PC-3 (cell line): Measurements from ENCODE around the gene HPS5. TPM values are rescaled to one million over a fixed set of nuclear protein-coding genes. Genes with fewer than 3 reads are reported as not detected.

Experiments
- ATAC-seq: fragments of 200-7000 bp; cut with Tn5 transposase; 2 replicates; pipeline ENCODE4 v1.9.1; 2020; ENCODE audit warnings: mild to moderate bottlenecking, moderate library complexity
- BruUV-seq: library from RNA; stranded (reverse); fragments of 400-500 nt; replicated peaks from 2 replicates; lab custom pipeline; 2021; lab: Mats Ljungman, UMichigan
- CTCF ChIA-PET: fragments of 300-600 bp; sonication (Branson Sonifier 250); formaldehyde crosslinking; loops from one replicate; lab custom pipeline; 2022; ENCODE audit warnings: antibody characterized with exemption; lab: Charles Lee
- POLR2A ChIA-PET: fragments of 300-600 bp; sonication (Branson Sonifier 250); formaldehyde crosslinking; loops from one replicate; lab custom pipeline; 2022; ENCODE audit warnings: antibody characterized with exemption; ENCODE audit not compliant: unreplicated experiment; lab: Charles Lee
- DNase-seq: peaks from one replicate; pipeline ENCODE4 v3.0.0-alpha.2; 2015
- H2AFZ ChIP-seq: fragments of 300-600 bp; sonication (generic); 2 replicates; pipeline ENCODE4 v1.6.0; 2016; ENCODE audit warnings: antibody characterized with exemption, low read length
- H3F3A ChIP-seq: fragments of 300-600 bp; sonication (generic); one replicate; pipeline ENCODE4 v1.6.0; 2017; ENCODE audit warnings: antibody characterized with exemption, low read length, control low read depth, mild to moderate bottlenecking; ENCODE audit not compliant: unreplicated experiment
- H3K27ac ChIP-seq: fragments of 300-600 bp; sonication (generic); 2 replicates; pipeline ENCODE4 v1.5.1; 2016; ENCODE audit warnings: mild to moderate bottlenecking, low read length
- H3K27me3 ChIP-seq: fragments of 300-600 bp; sonication (generic); 2 replicates; pipeline ENCODE4 v1.6.1; 2016; ENCODE audit warnings: low read length, mixed read lengths
- H3K36me3 ChIP-seq: fragments of 300-600 bp; sonication (generic); 2 replicates; pipeline ENCODE4 v1.6.1; 2016; ENCODE audit warnings: low read depth, mixed run types, low read length, mixed read lengths
- H3K4me1 ChIP-seq: fragments of 300-600 bp; sonication (generic); 2 replicates; pipeline ENCODE4 v1.5.1; 2016; ENCODE audit warnings: low read length; ENCODE audit not compliant: insufficient read depth
- H3K4me2 ChIP-seq: fragments of 300-600 bp; sonication (generic); 2 replicates; pipeline ENCODE4 v1.6.0; 2016; ENCODE audit warnings: low read length
- H3K4me3 ChIP-seq: fragments of 300-600 bp; sonication (generic); 2 replicates; pipeline ENCODE4 v1.5.1; 2016; ENCODE audit warnings: mild to moderate bottlenecking, low read length, mixed read lengths
- H3K79me2 ChIP-seq: fragments of 300-600 bp; sonication (generic); 2 replicates; pipeline ENCODE4 v1.6.1; 2017; ENCODE audit warnings: low read length, mixed read lengths
- H3K9ac ChIP-seq: fragments of 300-600 bp; sonication (generic); 2 replicates; pipeline ENCODE4 v1.6.0; 2016; ENCODE audit warnings: mild to moderate bottlenecking, low read length
- H3K9me2 ChIP-seq: fragments of 300-600 bp; sonication (generic); replicated peaks from 2 replicates; pipeline ENCODE4 v1.6.1; 2016; ENCODE audit warnings: mixed run types, low read length, mixed read lengths
- H3K9me3 ChIP-seq: fragments of 300-600 bp; sonication (generic); 2 replicates; pipeline ENCODE4 v1.6.1; 2016; ENCODE audit warnings: low read length, mixed read lengths
- H4K20me1 ChIP-seq: fragments of 300-600 bp; sonication (generic); 2 replicates; pipeline ENCODE4 v1.6.1; 2016; ENCODE audit warnings: low read length, mixed read lengths
- CTCF ChIP-seq: fragments of 300-600 bp; sonication (generic); conservative IDR thresholded peaks from 2 replicates; pipeline ENCODE4 v1.5.1; 2017; ENCODE audit warnings: antibody characterized with exemption, low read depth, mild to moderate bottlenecking, low read length
- EZH2 ChIP-seq: fragments of 300-600 bp; sonication (generic); IDR thresholded peaks from one replicate; pipeline ENCODE4 v1.6.1; 2017; ENCODE audit warnings: antibody characterized with exemption, mild to moderate bottlenecking, low read length; ENCODE audit not compliant: unreplicated experiment
- EZH2phosphoT487 ChIP-seq: fragments of 300-600 bp; sonication (generic); IDR thresholded peaks from 2 replicates; pipeline ENCODE4 v1.6.1; 2018; ENCODE audit warnings: mild to moderate bottlenecking, antibody characterized with exemption, low read length, borderline replicate concordance
- intact Hi-C: fragments of 100-400 bp; cut with micrococcal nuclease; formaldehyde crosslinking; loops from 2 replicates; pipeline ENCODE4 v1.9.0; 2023
- total RNA-seq: library from RNA; depleted of rRNA; stranded (reverse); fragments of >200 nt; gene quantifications from 2 replicates; pipeline ENCODE4 v1.2.3, GENCODE V29; 2014

Gene HPS5
- total RNA-seq, 1 experiment from 2014 or later = 15.2 TPM

GRCh38 chr11:18320617-18321016 is 1.3 kb downstream of the HPS5 start:
- Histone ChIP-seq H3K9ac (peak overlapping the region; percentile 99), H3K4me2 (peak overlapping the region; percentile 92), H3K9me3 (no peaks in the 10 kb centered on the region), H4K20me1 (0 out of 2 replicates have a peak, but pooled peaks cover 8% of the 10 kb centered on the region), H3K4me3 (peak overlapping the region; percentile 89), H3K79me2 (peaks cover 83% of the 10 kb centered on the region), H3K27ac (no peak overlapping the region), H3F3A (no peaks in the 10 kb centered on the region), H2AFZ (no peak overlapping the region), H3K4me1 (peaks cover 41% of the 10 kb centered on the region), H3K36me3 (no peaks in the 10 kb centered on the region; the same call in 1 of the 2 replicates), H3K27me3 (no peaks in the 10 kb centered on the region), H3K9me2 (no peaks in the 10 kb centered on the region)
- ChIA-PET CTCF (interaction anchor here (0.6 kb wide), 1 partner anchor 334 kb away, joined by 3 read pairs; no protein-coding TSS in a partner anchor), POLR2A (interaction anchor here (0.6 kb wide), 2 partner anchors 33 to 74 kb away, joined by 5 to 6 read pairs; partner anchors contain the start of gene LDHA)
- ATAC-seq (no peak), DNase-seq (no peak)
- TF ChIP-seq CTCF (no peak), EZH2 (no peak), EZH2phosphoT487 (no peak)
- intact Hi-C loops = loop anchor here (1.0 to 10.0 kb wide), 3 partner anchors 76 to 174 kb away; partner anchors contain the start of gene SAA2
- BruUV-seq = no TSS peak

GRCh38 chr11:18319914-18320313 is 2.0 kb downstream of the HPS5 start:
- Histone ChIP-seq H3K4me1 (peaks cover 36% of the 10 kb centered on the region), H3K9me2 (no peaks in the 10 kb centered on the region), H3K4me3 (peak overlapping the region; percentile 89), H4K20me1 (0 out of 2 replicates have a peak, but pooled peaks cover 7% of the 10 kb centered on the region), H3K36me3 (no peaks in the 10 kb centered on the region; the same call in 1 of the 2 replicates), H3K9ac (no peak overlapping the region), H3K9me3 (no peaks in the 10 kb centered on the region), H3F3A (no peaks in the 10 kb centered on the region), H3K27me3 (no peaks in the 10 kb centered on the region), H3K79me2 (peaks cover 80% of the 10 kb centered on the region), H3K4me2 (peak overlapping the region; percentile 92), H2AFZ (no peak overlapping the region), H3K27ac (no peak overlapping the region)
- no TSS peak for BruUV-seq
- TF ChIP-seq CTCF (no peak), EZH2phosphoT487 (no peak), EZH2 (no peak)
- no peak for DNase-seq
- ChIA-PET POLR2A (interaction anchor here (0.6 kb wide), 2 partner anchors 75 to 91 kb away, joined by 4 to 5 read pairs; partner anchors contain the start of gene LDHA), CTCF (no interaction called here)
- intact Hi-C loops = loop anchor here (10.0 kb wide), 2 partner anchors 75 to 175 kb away; partner anchors contain the start of gene SAA2
- ATAC-seq = no peak

- Histone ChIP-seq H3K4me3 (no peak overlapping the region), H3K9ac (no peak overlapping the region), H2AFZ (no peak overlapping the region), H3K9me3 (no peaks in the 10 kb centered on the region), H3K36me3 (no peaks in the 10 kb centered on the region; the same call in 1 of the 2 replicates), H3K79me2 (peaks cover 66% of the 10 kb centered on the region), H4K20me1 (no peaks in the 10 kb centered on the region), H3F3A (no peaks in the 10 kb centered on the region), H3K27ac (no peak overlapping the region), H3K4me2 (no peak overlapping the region), H3K9me2 (no peaks in the 10 kb centered on the region), H3K27me3 (no peaks in the 10 kb centered on the region), H3K4me1 (peaks cover 19% of the 10 kb centered on the region)
- intact Hi-C loops = no loop called here
- ChIA-PET CTCF (no interaction called here), POLR2A (no interaction called here)
- no peak for ATAC-seq
- BruUV-seq = no TSS peak
- no peak for DNase-seq
- TF ChIP-seq EZH2phosphoT487 = no peak
- no peak for TF ChIP-seq EZH2
- no peak for TF ChIP-seq CTCF
Measured at GRCh38 chr11:18317551-18317950, 4.4 kb downstream of the HPS5 start.
